ENCODE data around the gene FKBP5.

The FKBP5 gene

DNA sequence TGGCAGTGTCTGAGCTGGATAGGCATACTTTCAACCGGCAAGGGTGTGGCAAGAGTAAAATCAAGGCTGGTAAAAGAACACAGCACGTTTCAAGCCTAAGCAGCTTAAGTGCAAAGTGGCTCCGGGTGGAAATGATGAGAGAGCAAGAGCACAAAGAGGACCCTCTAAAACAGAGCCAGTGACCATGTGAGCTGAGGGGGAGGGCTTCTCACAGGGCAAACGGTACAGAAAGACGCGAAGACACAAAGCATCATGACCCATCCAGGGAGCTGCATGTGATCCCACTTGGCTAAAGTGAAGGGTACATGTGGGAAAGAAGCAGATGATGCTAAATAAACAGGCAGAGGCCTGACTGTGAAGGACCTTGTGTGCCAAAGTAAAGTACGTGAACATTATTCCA, 25.7 kb downstream of the FKBP5 start:
- DNase-seq (ENCODE audit: low read depth), result no peak

DNA sequence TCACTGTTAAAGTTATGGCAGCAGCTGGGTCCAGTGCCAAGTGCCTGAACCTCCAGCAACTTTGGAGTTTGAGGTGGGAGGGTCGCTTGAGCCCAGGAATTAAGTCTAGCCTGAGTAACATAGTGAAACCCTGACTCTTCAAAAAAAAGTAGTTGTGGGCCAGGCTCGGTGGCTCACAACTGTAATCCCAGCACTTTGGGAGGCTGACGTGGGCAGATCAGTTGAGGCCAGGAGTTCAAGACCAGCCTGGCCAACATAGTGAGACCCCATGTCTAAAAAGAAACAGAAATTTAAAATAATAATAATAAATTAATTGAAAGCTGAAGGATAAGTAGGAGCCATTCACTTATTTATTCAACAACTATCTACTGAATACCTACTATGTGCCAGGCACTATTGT, 33.8 kb downstream of the FKBP5 start:
- DNase-seq (ENCODE audit: low read depth), result no peak

DNA sequence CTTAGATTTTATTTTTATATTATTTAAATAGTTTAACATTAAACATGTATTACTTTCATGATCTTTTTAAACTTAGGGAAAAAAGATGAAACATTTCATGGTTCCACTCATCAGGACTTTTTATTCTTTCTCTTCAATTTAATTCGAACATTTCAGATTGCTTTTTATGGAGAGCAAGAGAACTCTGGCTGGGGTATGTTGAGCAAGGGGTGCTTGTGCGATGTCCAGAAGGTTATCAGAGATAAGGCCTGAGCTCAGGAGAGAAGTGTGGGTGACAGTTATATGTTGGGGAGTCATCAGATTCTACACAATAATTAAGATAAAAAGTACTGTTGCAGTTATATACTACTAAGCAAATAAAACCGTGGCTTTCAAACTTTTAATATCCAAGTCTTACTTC, 37.5 kb downstream of the FKBP5 start:
- no peak for DNase-seq (ENCODE audit: low read depth)

DNA sequence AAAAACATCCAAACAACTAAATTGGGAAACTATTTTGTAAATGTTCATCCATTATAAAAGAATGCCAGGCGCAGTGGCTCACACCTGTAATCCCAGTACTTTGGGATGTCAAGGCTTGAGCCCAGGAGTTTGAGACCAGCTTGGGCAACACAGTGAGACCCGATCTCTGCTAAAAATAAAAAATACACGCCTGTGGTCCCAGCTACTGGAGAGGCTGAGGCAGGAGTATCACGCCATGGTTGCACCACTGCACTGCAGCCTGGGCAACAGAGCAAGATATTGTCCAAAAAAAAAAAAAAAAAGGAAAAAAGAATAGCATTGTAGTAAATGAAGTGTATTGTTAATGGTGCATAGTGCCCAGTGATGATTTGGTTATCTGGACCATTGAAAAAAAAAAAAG, 38.7 kb downstream of the FKBP5 start:
- no peak for DNase-seq (ENCODE audit: low read depth)

DNA sequence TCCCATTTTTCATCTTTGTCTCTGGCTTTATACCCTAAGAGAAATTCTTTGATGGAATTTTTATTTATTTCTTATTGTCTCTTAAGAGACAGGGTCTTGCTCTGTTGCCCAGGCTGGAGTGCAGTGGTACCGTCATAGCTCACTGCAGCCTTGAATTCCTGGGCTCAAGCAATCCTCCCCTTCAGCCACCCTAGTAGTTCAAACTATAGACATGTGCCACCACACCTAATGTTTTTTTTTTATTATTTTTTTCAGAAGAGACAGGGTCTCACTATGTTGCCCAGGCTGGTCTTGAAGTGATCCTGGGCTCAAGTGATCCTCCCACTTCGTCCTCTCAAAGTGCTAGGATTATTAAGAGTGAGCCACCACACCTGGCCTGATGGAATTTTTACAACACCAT, 40.5 kb downstream of the FKBP5 start:
- DNase-seq (ENCODE audit: low read depth), result no peak

DNA sequence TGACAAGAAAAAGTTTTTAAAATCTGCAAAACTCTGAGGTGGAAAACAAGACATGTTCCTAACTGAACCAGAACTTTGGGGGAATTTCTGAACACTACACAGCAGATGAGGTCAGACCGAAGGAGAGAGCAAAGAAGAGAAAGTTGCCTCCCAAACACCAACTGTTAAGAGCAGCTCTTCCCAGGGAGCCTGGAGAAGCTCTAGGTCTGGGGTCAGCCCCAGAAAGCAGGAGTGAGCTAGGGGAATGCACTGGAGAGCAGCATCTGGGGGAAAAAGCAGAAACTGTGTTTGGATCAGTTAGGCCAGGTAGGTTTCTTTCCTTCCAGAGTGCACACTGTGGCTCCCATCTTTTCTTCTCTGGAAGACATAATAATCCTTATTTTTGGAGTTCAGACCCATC, 41.3 kb downstream of the FKBP5 start:
- DNase-seq (ENCODE audit: low read depth), result no peak

DNA sequence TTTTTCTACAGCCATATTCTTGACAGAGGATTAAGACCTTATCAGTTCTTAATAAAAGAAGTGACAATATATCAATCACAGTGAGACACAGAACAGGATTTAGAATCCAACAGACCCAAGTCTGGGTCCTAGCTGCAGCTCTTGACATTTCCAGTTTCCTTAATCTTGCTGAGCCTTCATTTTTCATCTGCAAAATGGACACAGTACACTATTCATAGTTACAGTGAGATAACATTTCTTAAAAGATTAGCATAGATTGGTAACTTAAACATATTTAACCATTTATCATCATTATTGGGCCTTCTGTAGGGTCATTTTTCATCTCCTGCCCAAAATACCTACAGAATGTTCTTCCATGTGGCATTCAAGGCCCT, 45.6 kb downstream of the FKBP5 start:
- DNase-seq (ENCODE audit: low read depth), result no peak

DNA sequence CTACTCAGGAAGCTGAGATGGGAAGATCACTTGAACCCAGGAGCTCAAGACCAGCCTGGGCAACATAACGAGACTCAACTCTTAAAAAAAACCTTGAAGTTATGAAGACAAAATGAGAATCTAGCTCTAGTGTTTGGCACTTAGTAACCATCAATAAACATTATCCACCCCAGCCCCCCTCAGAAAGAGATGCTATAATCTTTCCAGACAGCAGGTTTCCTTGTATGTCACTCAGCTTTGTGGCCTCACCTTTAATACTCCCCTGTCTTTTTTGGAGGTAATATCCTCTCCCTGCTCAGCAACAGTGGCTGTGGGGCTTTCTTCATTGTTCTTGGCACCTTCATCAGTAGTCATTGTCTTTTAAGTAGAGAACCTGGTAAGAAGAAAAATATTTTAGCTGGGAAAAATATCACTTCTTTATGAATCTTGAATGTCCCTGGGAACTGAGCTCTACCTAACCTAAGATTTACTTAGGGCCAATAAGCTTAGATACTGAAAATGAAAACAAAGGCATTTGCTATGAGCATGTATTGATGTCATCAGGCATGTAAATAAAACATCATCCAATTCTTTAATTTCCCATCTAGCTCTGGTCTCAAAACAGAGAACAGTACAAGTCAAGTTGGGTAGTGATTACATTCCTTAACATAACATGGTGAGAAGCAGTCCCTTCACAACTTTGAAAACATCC, 46.1 kb downstream of the FKBP5 start:
- DNase-seq (ENCODE audit: low read depth), result no peak

DNA sequence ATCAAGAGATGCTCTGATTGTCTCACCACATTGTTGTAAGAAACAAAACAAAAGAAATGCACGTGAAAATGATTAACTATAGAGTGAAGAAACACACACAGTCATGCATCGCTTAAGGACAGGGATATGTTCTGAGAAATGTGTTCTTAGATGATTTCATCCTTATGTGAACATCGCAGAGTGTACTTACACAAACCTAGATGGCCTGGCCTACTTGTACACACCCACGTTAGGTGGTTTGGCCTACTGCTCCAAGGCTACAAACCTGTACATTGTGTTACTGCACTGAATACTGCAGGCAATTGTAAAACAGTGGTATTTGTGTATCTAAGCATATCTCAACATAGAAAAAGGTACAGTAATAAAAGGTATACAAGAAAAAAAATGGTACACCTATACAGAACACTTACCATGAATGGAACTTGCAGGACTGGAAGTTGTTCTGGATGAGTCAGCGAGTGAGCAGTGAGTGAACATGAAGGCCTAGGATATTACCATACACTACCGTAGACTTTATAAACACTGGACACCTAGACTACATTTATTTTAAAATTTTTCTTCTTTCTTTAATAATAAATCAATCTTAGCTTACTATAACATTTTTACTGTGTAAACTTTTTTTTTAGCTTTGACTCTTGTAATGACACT, 48.6 kb downstream of the FKBP5 start:
- DNase-seq (ENCODE audit: low read depth), result no peak

DNA sequence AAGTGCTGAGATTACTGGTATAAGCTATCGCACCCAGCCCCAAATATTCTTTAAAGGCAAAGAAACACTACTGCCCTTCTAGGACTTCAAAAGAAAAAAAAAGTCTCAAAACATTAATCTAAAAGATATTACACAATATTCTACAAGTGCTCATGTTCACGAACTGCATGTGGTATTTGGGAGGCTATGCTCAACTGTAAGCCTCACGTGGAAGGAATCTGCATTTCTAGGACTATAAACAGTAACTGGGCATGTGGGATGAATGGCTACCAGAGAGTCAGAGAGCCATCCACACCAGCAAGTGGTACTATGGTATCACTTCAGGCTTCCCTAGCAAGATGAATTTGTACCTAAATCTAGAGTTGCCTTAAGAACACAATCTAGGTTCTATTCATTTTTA, 50.0 kb downstream of the FKBP5 start:
- DNase-seq (ENCODE audit: low read depth), result no peak

DNA sequence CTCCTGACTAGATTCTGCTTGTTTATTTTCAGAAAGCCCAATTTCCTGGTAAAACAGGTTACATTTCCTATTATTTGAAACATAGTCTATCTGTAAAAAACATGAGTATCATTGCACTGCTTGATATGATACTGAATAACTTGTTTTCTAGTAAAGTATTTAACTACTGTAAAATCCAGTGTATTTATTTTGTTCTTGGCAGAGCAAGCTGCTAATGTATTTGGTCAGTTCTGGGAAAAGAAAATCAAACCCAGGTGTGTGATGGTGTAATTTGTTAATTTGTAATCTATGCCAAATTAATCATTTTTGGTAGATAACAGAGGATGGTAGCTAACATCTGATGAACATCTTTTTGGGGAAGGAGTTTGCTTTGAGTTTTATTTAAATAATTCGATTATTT, 50.8 kb downstream of the FKBP5 start:
- DNase-seq (ENCODE audit: low read depth), result no peak

DNA sequence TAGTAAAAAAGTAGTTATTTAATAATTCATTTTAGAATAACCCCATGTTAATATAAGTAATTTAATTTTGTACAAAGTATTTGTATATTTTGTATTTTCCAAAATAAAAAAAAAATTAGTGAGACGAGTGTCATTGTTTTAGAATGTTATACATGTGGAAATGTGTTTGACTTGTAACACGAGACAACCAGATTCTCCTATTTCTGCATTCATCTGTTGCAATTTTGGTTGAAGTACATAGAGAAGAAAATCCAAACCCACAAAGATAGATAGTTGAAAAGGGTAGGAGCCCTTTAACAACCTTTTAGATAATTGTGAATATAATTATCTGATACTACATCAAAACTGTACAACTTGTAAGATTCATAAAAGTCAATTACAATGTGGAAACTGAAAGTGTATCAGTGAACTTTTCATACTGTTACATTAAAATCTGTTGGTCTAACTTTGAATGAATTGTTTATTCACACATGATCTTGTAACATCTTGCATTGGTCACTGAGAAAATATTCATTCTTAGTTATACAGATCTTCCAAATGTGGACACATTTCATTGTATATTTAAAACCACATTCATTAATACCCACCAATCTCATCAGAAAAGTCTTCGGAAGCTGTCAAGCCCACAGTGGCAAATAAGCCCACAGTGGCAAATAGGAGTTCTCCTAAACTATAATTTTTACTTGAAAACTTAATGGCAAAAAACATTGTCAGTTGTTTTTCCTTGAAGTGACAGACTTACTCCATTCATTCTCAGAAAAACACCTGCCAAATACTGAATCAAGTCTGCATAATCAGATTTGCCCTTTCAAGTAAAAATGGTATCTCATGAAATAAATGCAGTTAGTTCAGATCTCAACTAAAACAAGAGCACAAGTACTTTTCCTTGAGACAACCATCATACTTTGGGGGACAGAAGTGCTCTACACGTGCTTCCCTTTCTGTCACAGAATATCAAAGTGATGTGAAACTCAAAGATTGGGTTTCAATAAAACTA, 52.8 kb downstream of the FKBP5 start:
- no peak for DNase-seq (ENCODE audit: low read depth)

DNA sequence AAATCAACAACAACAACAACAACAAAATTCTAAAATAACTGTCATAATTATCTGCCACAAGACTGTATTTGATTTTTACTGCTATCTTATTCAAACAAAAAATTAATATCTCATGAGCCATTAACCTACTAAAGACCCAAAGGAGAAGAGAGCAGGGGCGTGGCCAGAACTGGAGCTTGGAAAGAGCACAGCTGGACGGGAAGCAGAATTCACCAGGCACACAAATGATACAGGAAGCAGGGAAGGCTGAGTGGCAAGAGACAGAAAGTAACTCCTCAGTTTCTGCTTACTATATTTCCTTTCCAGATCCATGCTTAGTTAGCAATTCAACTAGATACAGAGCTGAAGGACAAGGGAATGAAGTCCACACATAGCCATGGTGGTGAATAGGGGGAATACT, 54.4 kb downstream of the FKBP5 start:
- no peak for DNase-seq (ENCODE audit: low read depth)

DNA sequence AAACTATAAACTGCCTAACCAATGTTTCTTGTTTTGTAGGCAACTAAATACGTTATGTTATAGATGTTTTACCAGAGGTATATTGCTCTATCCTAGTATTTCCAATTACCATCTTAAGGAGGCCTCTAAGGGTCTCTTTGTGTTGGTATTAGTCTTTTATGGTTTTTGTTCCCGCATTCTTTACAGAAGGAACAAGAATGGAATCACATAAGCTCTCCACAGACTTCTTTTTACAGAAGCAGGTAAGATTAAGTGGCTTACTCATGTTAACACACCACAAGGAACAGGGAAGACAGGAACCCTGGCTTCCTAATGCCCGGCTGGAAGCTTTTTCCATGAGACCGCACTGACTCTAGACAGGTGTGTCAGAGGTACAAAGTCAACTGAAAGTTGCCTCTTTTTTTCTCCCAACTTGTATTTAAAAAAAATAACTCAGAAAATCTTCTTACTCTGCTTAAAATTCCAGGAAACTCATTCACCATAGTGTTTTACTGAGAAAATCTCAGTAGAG, 55.1 kb downstream of the FKBP5 start:
- DNase-seq (ENCODE audit: low read depth), result no peak

DNA sequence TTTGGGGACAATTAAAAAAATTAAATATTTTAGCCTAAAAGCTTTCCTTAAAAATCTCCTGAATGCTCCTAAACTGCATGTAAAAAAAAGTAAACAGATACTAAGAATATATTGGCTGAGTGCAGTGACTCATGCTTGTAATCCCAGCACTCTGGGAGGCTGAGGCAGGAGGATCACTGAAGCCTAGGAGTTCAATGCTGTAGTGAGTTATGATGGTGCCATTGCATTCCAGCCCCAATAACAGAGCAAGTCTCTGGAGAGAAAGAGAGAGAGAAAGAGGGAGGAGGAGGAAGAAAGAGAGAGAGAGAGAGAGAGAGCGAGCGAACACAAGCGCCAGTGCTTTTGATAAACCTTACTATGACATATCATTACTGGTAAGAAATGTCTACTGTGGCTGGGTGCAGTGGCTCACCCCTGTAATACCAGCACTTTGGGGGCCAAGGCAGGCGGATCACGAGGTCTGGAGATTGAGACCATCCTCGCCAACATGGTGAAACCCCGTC, 58.8 kb downstream of the FKBP5 start:
- DNase-seq (ENCODE audit: low read depth), result no peak

DNA sequence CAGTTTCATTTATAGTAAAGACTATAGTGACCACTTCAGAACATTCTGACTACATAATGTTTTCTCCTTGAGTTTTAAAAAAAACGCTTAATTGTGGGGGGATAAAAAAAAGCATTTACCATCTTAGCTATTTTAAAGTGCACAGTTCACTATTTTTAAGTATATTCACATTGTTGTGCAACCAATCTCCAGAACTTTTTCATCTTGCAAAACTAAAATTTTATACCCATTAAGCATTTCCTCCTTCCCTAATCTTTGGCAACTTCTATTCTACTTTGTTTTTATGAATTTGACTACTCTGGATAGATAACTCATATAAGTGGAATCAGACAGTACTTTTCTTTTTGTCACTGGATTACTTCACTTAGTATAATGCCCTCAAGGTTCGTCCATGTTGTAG, 62.3 kb downstream of the FKBP5 start:
- no peak for DNase-seq (ENCODE audit: low read depth)

DNA sequence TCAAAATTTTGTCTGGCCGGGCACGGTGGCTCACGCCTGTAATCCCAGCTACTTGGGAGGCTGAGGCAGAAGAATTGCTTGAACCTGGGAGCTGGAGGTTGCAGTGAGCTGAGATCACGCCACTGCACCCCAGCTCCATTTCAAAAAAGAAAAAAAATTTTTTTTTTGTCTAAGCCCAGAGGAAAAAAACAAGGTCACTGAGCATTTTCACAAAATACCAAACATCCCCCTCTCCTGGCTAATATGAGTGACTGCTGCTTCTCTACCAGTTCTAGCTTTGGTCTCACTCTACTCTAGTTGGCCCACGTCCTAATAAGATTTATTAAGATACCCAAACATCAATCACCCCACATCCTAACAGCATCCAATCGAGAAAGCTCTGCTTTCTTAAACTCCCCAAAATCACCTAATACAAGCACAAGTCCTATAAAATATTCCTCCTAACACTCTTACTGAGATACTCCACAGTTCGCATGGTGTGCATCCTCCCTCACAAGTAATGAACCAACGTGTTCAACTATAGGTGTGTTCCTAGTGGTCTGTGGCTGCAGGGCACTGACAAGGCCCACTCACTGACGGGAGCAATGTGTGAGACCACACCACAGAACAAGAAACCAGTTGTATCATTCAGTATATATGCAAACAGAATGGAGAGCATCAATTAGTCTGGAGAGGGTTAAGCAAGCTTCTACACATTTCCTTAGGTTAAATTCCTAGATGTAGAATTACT, 64.2 kb downstream of the FKBP5 start:
- DNase-seq (ENCODE audit: low read depth), result no peak

DNA sequence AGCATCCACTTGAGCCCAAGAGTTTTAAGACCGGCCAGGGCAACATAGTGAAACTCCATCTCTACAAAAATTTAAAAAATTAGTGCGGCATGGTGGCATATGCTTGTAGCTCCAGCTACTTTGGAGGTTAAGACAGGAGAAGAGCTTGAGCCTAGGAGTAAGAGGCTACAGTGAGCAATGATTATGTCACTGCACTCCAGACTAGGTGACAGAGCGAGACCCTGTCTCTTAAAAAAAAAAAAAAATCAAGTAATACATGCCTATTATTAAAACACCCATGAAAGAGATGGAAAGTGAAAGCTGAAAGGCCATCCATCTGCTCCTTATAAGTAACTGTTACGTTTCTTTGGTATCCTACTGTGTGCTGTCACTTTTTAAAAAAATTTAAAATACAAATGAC, 66.4 kb downstream of the FKBP5 start:
- no peak for DNase-seq (ENCODE audit: low read depth)

DNA sequence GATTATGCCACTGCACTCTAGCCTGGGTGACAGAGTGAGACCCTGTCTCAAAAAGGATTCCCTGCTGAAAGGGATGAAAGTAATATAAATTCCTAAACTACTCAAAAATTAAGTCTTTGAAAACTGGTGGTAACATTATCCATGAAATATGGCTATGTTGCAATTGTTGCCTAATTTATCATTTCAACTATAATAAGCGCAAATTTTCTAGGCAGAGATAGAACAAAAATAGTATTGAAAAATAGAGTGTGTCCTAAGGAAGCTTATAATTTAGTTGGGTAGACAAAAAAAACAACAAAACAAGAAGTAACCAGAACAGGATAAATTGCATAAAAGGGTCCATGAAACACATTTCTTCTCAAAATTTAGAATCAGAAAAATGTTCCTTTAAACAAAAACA, 68.0 kb downstream of the FKBP5 start:
- no peak for DNase-seq (ENCODE audit: low read depth)

DNA sequence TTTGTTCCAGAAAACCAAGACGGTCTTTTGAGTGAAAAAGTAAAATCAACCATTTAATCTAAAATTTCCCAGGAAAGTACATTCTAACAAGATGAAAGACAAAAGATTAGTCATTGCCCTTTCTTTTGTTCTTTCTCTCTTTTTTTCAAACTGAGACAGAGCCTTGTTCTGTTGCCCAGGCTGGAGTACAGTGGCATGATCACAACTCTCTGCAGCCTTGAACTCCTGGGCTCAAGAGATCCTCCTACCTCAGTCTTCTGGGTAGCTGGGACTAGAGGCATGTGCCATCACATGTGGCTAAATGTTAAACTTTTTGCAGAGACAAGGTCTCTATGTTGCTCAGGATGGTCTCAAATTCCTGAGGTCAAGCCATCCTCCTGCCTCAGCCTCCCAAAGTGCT, 75.0 kb downstream of the FKBP5 start:
- no peak for DNase-seq (ENCODE audit: low read depth)

DNA sequence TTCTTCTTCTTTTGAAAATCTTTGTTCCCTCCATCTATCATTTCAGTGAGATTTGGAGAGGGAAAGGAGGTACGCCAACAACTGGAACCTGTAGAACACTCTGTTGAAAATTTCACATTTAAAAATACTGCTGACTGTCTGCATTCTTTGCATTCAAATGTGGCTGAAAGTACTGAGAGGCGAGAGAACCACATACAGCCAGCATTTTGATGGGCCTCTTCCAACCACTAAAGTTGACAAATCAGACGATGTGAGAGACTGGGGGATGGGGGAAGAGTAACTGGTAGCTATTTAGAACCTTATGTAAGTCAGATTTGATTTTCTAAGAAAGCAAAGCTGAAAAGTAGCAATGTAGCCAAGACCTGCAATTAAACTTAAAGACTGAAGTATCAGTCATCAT, 77.5 kb downstream of the FKBP5 start:
- no peak for DNase-seq (ENCODE audit: low read depth)

DNA sequence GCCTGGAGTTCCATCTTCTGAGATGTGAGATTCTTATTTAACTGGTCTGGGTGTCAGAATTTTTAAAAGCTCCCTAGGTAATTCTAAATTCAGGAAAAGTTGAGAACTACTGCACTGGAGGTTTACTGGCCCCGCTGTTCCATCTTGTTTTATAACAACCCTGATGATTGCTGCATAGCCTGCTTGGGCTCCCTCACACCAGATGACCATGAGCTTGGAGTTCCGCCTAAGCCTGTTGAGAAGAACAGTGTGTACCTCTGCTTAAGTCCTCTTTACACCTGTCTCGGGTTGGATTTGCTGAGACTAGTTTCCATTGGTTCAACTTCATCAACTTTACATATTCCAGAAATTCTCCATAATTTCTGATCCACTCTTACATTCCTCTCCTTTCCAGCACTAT, 77.9 kb downstream of the FKBP5 start:
- DNase-seq (ENCODE audit: low read depth), result no peak
